GM23338 (cell line): ENCODE measurements around the gene CDH4. TPM values are rescaled to one million over a fixed set of nuclear protein-coding genes. Genes with fewer than 3 reads are reported as not detected.

Source experiments
- ATAC-seq: fragments of 200-7000 bp; cut with Tn5 transposase; 3 replicates; pipeline ENCODE4 v1.9.1; 2020
- DNase-seq: peaks from one replicate; pipeline ENCODE4 v3.0.0-alpha.2; 2015; ENCODE audit warnings: low spot score
- H2AFZ ChIP-seq: fragments of 200-600 bp; sonication (generic); 2 replicates; pipeline ENCODE4 v1.8.0; 2016; ENCODE audit warnings: antibody characterized with exemption, mild to moderate bottlenecking, moderate library complexity
- H3F3A ChIP-seq: fragments of 200-600 bp; sonication (generic); replicated peaks from 2 replicates; pipeline ENCODE4 v1.8.0; 2017; ENCODE audit warnings: antibody characterized with exemption, mixed run types, low read depth
- H3K27ac ChIP-seq: fragments of 200-600 bp; sonication (generic); 2 replicates; pipeline ENCODE4 v1.6.1; 2016; ENCODE audit warnings: low read depth
- H3K27me3 ChIP-seq: fragments of 200-600 bp; sonication (generic); 2 replicates; pipeline ENCODE4 v1.8.0; 2016; ENCODE audit warnings: mild to moderate bottlenecking, mixed run types, moderate library complexity; ENCODE audit not compliant: insufficient read depth
- H3K36me3 ChIP-seq: fragments of 200-600 bp; sonication (generic); 2 replicates; pipeline ENCODE4 v1.8.0; 2016; ENCODE audit warnings: mild to moderate bottlenecking; ENCODE audit not compliant: insufficient read depth
- H3K4me1 ChIP-seq: fragments of 200-600 bp; sonication (generic); 2 replicates; pipeline ENCODE4 v1.8.0; 2016; ENCODE audit warnings: mild to moderate bottlenecking, moderate library complexity; ENCODE audit not compliant: insufficient read depth
- H3K4me2 ChIP-seq: fragments of 200-600 bp; sonication (generic); 2 replicates; pipeline ENCODE4 v1.7.1; 2017; ENCODE audit warnings: mixed run types
- H3K4me3 ChIP-seq: fragments of 200-600 bp; sonication (generic); 2 replicates; pipeline ENCODE4 v1.6.1; 2016; ENCODE audit warnings: mixed run types
- H3K79me2 ChIP-seq: fragments of 200-600 bp; sonication (generic); replicated peaks from 2 replicates; pipeline ENCODE4 v1.8.0; 2017; ENCODE audit warnings: mild to moderate bottlenecking; ENCODE audit not compliant: insufficient read depth
- H3K9me2 ChIP-seq: fragments of 200-600 bp; sonication (generic); 2 replicates; pipeline ENCODE4 v1.8.0; 2017; ENCODE audit not compliant: insufficient read depth
- H4K20me1 ChIP-seq: fragments of 200-600 bp; sonication (generic); replicated peaks from 2 replicates; pipeline ENCODE4 v1.8.0; 2017; ENCODE audit warnings: mild to moderate bottlenecking; ENCODE audit not compliant: insufficient read depth
- H3K27ac Mint-ChIP-seq: 2 replicates; pipeline ENCODE4 v1.8.0; 2020; ENCODE audit warnings: inconsistent platforms, mild to moderate bottlenecking, moderate library complexity, mixed read lengths
- H3K27me3 Mint-ChIP-seq: 3 replicates; pipeline ENCODE4 v1.8.0; 2022; ENCODE audit warnings: low read depth, mild to moderate bottlenecking, moderate library complexity, mixed read lengths, inconsistent platforms; ENCODE audit not compliant: insufficient read depth, poor library complexity
- H3K36me3 Mint-ChIP-seq: 3 replicates; pipeline ENCODE4 v1.8.0; 2021; ENCODE audit warnings: low read depth, mild to moderate bottlenecking, inconsistent platforms, moderate library complexity, mixed read lengths
- H3K4me1 Mint-ChIP-seq: 3 replicates; pipeline ENCODE4 v1.8.0; 2020; ENCODE audit warnings: mild to moderate bottlenecking, inconsistent platforms, mixed read lengths
- H3K4me3 Mint-ChIP-seq: 3 replicates; pipeline ENCODE4 v1.8.0; 2021; ENCODE audit warnings: moderate library complexity, mild to moderate bottlenecking, inconsistent platforms, mixed read lengths
- H3K9me3 Mint-ChIP-seq: 3 replicates; pipeline ENCODE4 v1.8.0; 2020; ENCODE audit warnings: moderate library complexity, mild to moderate bottlenecking, inconsistent platforms, mixed read lengths
- CREB1 ChIP-seq: fragments of 250-450 bp; sonication (Bioruptor Pico); IDR thresholded peaks from 2 replicates; pipeline ENCODE4 v1.5.0; 2020; ENCODE audit warnings: low read depth, mild to moderate bottlenecking, moderate library complexity
- EZH2phosphoT487 ChIP-seq: fragments of 200-600 bp; sonication (generic); IDR thresholded peaks from one replicate; pipeline ENCODE4 v1.8.1; 2018; ENCODE audit warnings: antibody characterized with exemption; ENCODE audit not compliant: unreplicated experiment
- JUNB ChIP-seq: IDR thresholded peaks from one replicate; pipeline ENCODE4 v1.6.1; 2016; ENCODE audit warnings: antibody characterized with exemption; ENCODE audit not compliant: unreplicated experiment
- NANOG ChIP-seq: IDR thresholded peaks from 2 replicates; pipeline ENCODE4 v1.6.1; 2016; ENCODE audit warnings: antibody characterized with exemption, borderline replicate concordance
- POLR2AphosphoS5 ChIP-seq: IDR thresholded peaks from 2 replicates; pipeline ENCODE4 v1.6.1; 2016; ENCODE audit warnings: antibody characterized with exemption, low read depth
- REST ChIP-seq: IDR thresholded peaks from one replicate; pipeline ENCODE4 v1.6.1; 2018; ENCODE audit warnings: antibody characterized with exemption; ENCODE audit not compliant: unreplicated experiment
- ZNF114 ChIP-seq: fragments of 250-450 bp; sonication (Bioruptor Pico); IDR thresholded peaks from 2 replicates; pipeline ENCODE4 v1.5.0; 2020; ENCODE audit warnings: mild to moderate bottlenecking, moderate library complexity
- ZNF331 ChIP-seq: fragments of 250-450 bp; sonication (Bioruptor Pico); IDR thresholded peaks from 2 replicates; pipeline ENCODE4 v1.5.0; 2020; ENCODE audit warnings: low read depth, mild to moderate bottlenecking, moderate library complexity
- polyA plus RNA-seq: library from polyadenylated mRNA; unstranded; fragments of >200 nt; fragmentation: Nextera tagmentation; extraction: Ambion mirVana; gene quantifications from 2 replicates; pipeline ENCODE4 v1.2.1, GENCODE V29; 2016
- total RNA-seq: library from RNA; depleted of rRNA; stranded (reverse); fragments of >200 nt; shearing (Covaris generic); gene quantifications from 2 replicates; pipeline ENCODE4 v1.2.3, GENCODE V29; 2014
- TF ChIP-seq, protein P1 (sequence below), 2 experiments: fragments of 200-600 bp in 1 of 2; sonication (generic) in 1 of 2; conservative IDR thresholded peaks; 2 replicates each; pipeline versions ENCODE4 v1.5.1 to v1.6.1; 2016 to 2017; ENCODE audit warnings: antibody characterized with exemption in 2 of 2, low read depth in 2 of 2, mild to moderate bottlenecking in 2 of 2, moderate library complexity in 1 of 2
- TF ChIP-seq, protein P2 (sequence below): IDR thresholded peaks from 2 replicates; pipeline ENCODE4 v1.6.1; 2016; ENCODE audit warnings: antibody characterized with exemption

CDH4 gene
- total and polyA plus RNA-seq, 2 experiments from 2014 or later, result 1.2 to 4.2 TPM

DNA sequence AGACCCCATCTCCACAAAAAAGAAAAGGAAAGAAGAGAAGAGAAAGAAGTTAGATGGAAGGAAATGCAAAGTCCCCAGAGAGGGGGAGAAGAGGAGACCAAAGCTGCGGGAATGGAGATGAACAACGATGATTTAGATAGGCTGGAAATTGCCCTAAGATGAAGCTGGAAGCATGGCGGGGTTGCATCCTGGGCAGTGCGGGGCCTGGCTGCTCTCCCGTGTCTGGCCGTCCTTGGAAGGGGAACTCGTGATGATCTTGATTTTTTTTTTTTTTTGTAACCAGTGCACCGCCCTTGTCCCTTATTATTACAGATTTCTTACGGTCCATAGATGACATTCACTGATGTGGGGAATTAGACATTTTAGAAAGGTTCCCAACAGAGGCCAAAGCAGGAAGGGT is 276.5 kb downstream of the CDH4 start (continued):
- TF ChIP-seq, protein P1, sequence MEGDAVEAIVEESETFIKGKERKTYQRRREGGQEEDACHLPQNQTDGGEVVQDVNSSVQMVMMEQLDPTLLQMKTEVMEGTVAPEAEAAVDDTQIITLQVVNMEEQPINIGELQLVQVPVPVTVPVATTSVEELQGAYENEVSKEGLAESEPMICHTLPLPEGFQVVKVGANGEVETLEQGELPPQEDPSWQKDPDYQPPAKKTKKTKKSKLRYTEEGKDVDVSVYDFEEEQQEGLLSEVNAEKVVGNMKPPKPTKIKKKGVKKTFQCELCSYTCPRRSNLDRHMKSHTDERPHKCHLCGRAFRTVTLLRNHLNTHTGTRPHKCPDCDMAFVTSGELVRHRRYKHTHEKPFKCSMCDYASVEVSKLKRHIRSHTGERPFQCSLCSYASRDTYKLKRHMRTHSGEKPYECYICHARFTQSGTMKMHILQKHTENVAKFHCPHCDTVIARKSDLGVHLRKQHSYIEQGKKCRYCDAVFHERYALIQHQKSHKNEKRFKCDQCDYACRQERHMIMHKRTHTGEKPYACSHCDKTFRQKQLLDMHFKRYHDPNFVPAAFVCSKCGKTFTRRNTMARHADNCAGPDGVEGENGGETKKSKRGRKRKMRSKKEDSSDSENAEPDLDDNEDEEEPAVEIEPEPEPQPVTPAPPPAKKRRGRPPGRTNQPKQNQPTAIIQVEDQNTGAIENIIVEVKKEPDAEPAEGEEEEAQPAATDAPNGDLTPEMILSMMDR (conservative IDR thresholded peaks at IDR 0.05; ENCODE audit: low read depth in 2 of 2), result no peak
- no peak for TF ChIP-seq CREB1
- TF ChIP-seq EZH2phosphoT487, result no peak

- Mint-ChIP-seq H3K36me3 (no peaks in the 10 kb centered on the region), H3K9me3 (no peaks in the 10 kb centered on the region; the same call in 2 of the 3 replicates), H3K27me3 (peaks cover 15% of the 10 kb centered on the region), H3K4me1 (peaks cover 19% of the 10 kb centered on the region), H3K27ac (no peak overlapping the region), H3K4me3 (no peak overlapping the region)
- no peaks in the 10 kb centered on the region for H3F3A ChIP-seq
- DNase-seq, result no peak
- H3K9me2 ChIP-seq, result no peaks in the 10 kb centered on the region
- H3K79me2 ChIP-seq, result no peaks in the 10 kb centered on the region
- H3K4me3 ChIP-seq, result no peak overlapping the region
- no peaks in the 10 kb centered on the region for H4K20me1 ChIP-seq
- H3K4me1 ChIP-seq, result no peaks in the 10 kb centered on the region
- H3K27me3 ChIP-seq, result no peaks in the 10 kb centered on the region
- H2AFZ ChIP-seq, result no peak overlapping the region
- H3K4me2 ChIP-seq, result no peak overlapping the region
- no peak for ATAC-seq
- no peak overlapping the region for H3K27ac ChIP-seq
- H3K36me3 ChIP-seq, result no peaks in the 10 kb centered on the region
- TF ChIP-seq REST (no peak), JUNB (no peak), ZNF331 (CRISPR knock-in tag) (no peak), ZNF114 (CRISPR knock-in tag) (no peak), EZH2phosphoT487 (no peak), CREB1 (no peak), NANOG (no peak), POLR2AphosphoS5 (no peak)
- TF ChIP-seq, protein P1 (conservative IDR thresholded peaks at IDR 0.05; ENCODE audit: low read depth in 2 of 2), result no peak
- TF ChIP-seq, protein P2, sequence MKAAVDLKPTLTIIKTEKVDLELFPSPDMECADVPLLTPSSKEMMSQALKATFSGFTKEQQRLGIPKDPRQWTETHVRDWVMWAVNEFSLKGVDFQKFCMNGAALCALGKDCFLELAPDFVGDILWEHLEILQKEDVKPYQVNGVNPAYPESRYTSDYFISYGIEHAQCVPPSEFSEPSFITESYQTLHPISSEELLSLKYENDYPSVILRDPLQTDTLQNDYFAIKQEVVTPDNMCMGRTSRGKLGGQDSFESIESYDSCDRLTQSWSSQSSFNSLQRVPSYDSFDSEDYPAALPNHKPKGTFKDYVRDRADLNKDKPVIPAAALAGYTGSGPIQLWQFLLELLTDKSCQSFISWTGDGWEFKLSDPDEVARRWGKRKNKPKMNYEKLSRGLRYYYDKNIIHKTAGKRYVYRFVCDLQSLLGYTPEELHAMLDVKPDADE, result no peak
Measured at GRCh38 chr20:61529354-61529753, 277.3 kb downstream of the CDH4 start.
